Heart right ventricle (tissue), 16 donors: ENCODE measurements around the gene TBX15. TPM values are rescaled to one million over a fixed set of nuclear protein-coding genes. Genes with fewer than 3 reads are reported as not detected.
A peak's percentile ranks its signal among the peaks of the same experiment; 100 is the strongest.

ENCODE experiments used
- ATAC-seq, 8 donors: fragments of 200-7000 bp; cut with Tn5 transposase; one replicate each; pipeline ENCODE4 v1.9.1; 2020; ENCODE audit warnings: mild to moderate bottlenecking in 8 of 8, moderate library complexity in 8 of 8, moderate number of reproducible peaks in 1 of 8
- DNase-seq, 2 donors: peaks; one replicate each; pipeline ENCODE4 v3.0.0-alpha.2; 2020
- H3K27ac ChIP-seq, 10 donors: fragments of 200-600 bp; sonication (generic) in 2 of 10; one replicate each; pipeline versions ENCODE4 v1.5.0 to v1.8.0; 2020 to 2022; ENCODE audit warnings: mild to moderate bottlenecking in 3 of 10
- H3K27me3 ChIP-seq, 7 donors: fragments of 200-600 bp; one replicate each; pipeline ENCODE4 v1.8.0; 2021 to 2022; ENCODE audit warnings: mild to moderate bottlenecking in 2 of 7
- H3K36me3 ChIP-seq, 9 donors: fragments of 200-600 bp; sonication (generic) in 1 of 9; one replicate each; pipeline versions ENCODE4 v1.5.0 to v1.8.0; 2020 to 2022; ENCODE audit warnings: mild to moderate bottlenecking in 2 of 9
- H3K4me1 ChIP-seq, 9 donors: fragments of 200-600 bp; sonication (generic) in 1 of 9; one replicate each; pipeline versions ENCODE4 v1.5.0 to v1.8.0; 2020 to 2022; ENCODE audit warnings: mild to moderate bottlenecking in 4 of 9
- H3K4me3 ChIP-seq, 10 donors: fragments of 200-600 bp; sonication (generic) in 2 of 10; one replicate each; pipeline versions ENCODE4 v1.5.0 to v1.8.0; 2020 to 2022; ENCODE audit warnings: mild to moderate bottlenecking in 7 of 10, moderate library complexity in 2 of 10
- H3K9me3 ChIP-seq, 11 donors: fragments of 200-600 bp in 10 of 11; sonication (generic) in 2 of 11; one replicate each; pipeline versions ENCODE4 v1.5.0 to v1.8.0; 2013 to 2022; ENCODE audit warnings: mild to moderate bottlenecking in 2 of 11, control low read depth in 1 of 11, moderate library complexity in 1 of 11
- WGBS, 2 donors: extraction: QIAGEN DNeasy Blood & Tissue Kit; methylation state at CpG; one replicate each; pipeline ENCODE4 v1.1.7; 2013; ENCODE audit warnings: inconsistent platforms in 1 of 2; 5-methylcytosine and 5-hydroxymethylcytosine counted together
- intact Hi-C, 10 donors: fragments of 100-400 bp; cut with DNase I; formaldehyde crosslinking; loops; one replicate each; pipeline versions ENCODE4 v1.11.1 to v1.14.2; 2022
- polyA plus RNA-seq, 2 donors: library from polyadenylated mRNA; stranded (reverse); fragments of 200-250 nt; gene quantifications; one replicate each; pipeline ENCODE4 v1.2.3, GENCODE V29; 2013
- total RNA-seq, 10 donors: library from RNA; stranded (reverse); fragmentation: NEBNext Ultra II Directional in 3 of 10; extraction: Animal tissue kit (Norgen Biotek cat#: 25700) in 3 of 10; gene quantifications; one replicate each; pipeline versions ENCODE4 v1.2.1 to v1.2.4, GENCODE V29; 2021 to 2023
- TF ChIP-seq, protein P1 (sequence below), 9 donors: fragments of 200-600 bp; sonication (generic) in 2 of 9; IDR thresholded peaks; one replicate each; pipeline versions ENCODE4 v1.5.0 to v1.8.0; 2021 to 2022; ENCODE audit warnings: antibody characterized with exemption in 9 of 9, mild to moderate bottlenecking in 5 of 9, moderate library complexity in 1 of 9
- donor health status: Arrhythmogenic right ventricular cardiomyopathy.
- donor health status: ischemic (EF 13 %, LVEDD 7.1; RV severe dilation, severe dysfunction).
- donor health status: healthy with polysubstance abuse.
- donor health status: DM: no; HTN: yes; CAD: no.
- donor health status: DM: no; HTN: no; CAD: no.
- donor health status: ischemic (EF 25% LVEDD 6.9; RV normal size, moderate dysfunction).
- donor health status: ischemic (EF 25% LVEDD 5.7; RV mildly dilated, moderate dysfunction).
- donor health status: healthy.
- donor health status: DM: yes; HTN: yes; CAD: no.
- donor health status: Ischemic cardiomyopathy.
- donor health status: ischemic (EF 35%, LVEDD 5.7; RV mildly dilated, moderate dysfunction).
- donor health status: nonischemic (EF 11% LVEDD 7.7; RV severe dilation, severe dysfunction).
- donor health status: DM: yes; HTN: yes; CAD: no.
- donor health status: PGD.
- donor health status: ischemic (EF 29% LVEDD 5.4; RV normal size, mild dysfunction).
- donor health status: nonischemic (EF 23%, LVEDD 6.1; RV moderate dilation, normal function).

Gene TBX15
- total and polyA plus RNA-seq, 12 donors, result 0.18 to 1.1 (median 0.47) TPM

GRCh38 chr1:119011116-119011515, 23.0 kb upstream of the TBX15 start:
- Histone ChIP-seq H3K36me3 (no peaks in the 10 kb centered on the region), H3K27ac (no peak overlapping the region), H3K4me3 (no peak overlapping the region), H3K4me1 (peaks cover 10 to 32% (median 19%) of the 10 kb centered on the region in 9 donors), H3K9me3 (no peaks in the 10 kb centered on the region), H3K27me3 (peaks cover 18 to 53% (median 39%) of the 10 kb centered on the region in 7 donors)
- WGBS, 2 donors, result 93 to 99% methylated on average over 2 of the region's 2 CpGs
- TF ChIP-seq, protein P1, sequence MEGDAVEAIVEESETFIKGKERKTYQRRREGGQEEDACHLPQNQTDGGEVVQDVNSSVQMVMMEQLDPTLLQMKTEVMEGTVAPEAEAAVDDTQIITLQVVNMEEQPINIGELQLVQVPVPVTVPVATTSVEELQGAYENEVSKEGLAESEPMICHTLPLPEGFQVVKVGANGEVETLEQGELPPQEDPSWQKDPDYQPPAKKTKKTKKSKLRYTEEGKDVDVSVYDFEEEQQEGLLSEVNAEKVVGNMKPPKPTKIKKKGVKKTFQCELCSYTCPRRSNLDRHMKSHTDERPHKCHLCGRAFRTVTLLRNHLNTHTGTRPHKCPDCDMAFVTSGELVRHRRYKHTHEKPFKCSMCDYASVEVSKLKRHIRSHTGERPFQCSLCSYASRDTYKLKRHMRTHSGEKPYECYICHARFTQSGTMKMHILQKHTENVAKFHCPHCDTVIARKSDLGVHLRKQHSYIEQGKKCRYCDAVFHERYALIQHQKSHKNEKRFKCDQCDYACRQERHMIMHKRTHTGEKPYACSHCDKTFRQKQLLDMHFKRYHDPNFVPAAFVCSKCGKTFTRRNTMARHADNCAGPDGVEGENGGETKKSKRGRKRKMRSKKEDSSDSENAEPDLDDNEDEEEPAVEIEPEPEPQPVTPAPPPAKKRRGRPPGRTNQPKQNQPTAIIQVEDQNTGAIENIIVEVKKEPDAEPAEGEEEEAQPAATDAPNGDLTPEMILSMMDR (IDR thresholded peaks at IDR 0.05), result no peak
- intact Hi-C loops, result no loop called here
- no peak for DNase-seq
- ATAC-seq, result no peak

DNA sequence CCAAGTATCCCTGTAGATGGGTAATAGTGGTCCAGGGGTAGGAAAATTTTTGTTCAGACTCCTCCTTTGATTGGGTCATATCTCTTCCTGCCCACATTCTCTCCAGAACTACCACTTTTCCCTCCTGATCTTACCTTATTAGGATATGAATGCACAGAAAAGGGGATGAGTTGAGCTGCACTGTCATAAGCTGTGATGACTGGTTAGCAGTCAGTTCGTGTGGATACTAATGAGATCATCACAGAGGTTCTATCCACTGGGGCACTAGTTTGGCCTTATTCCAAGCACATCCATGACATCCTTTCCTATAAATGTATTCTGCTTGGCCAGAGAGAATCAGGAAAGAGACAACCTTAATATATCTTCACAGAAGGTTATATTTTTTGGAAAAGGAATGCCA, 22.1 kb upstream of the TBX15 start:
- peaks cover 23 to 62% (median 48%) of the 10 kb centered on the region in 7 donors for H3K27me3 ChIP-seq
- H3K4me3 ChIP-seq, result no peak overlapping the region
- no peaks in the 10 kb centered on the region for H3K9me3 ChIP-seq
- TF ChIP-seq, protein P1 (IDR thresholded peaks at IDR 0.05), result no peak
- H3K4me1 ChIP-seq, result peaks cover 10 to 32% (median 19%) of the 10 kb centered on the region in 9 donors
- DNase-seq, result no peak
- no peak overlapping the region for H3K27ac ChIP-seq
- intact Hi-C loops, result no loop called here
- 74 to 75% methylated on average over 1 of the region's 1 CpG for WGBS, 2 donors
- no peaks in the 10 kb centered on the region for H3K36me3 ChIP-seq
- ATAC-seq, result no peak

- 19 to 20% methylated on average over 2 of the region's 2 CpGs for WGBS, 2 donors
- TF ChIP-seq, protein P1 (IDR thresholded peaks at IDR 0.05), result no peak
- intact Hi-C loops, result loop anchor here in 9 of 10 donors (2.0 to 10.0 kb wide), 7 partner anchors 704 to 862 kb away; no protein-coding TSS in a partner anchor
Observed at GRCh38 chr1:119009312-119009655, 21.1 kb upstream of the TBX15 start.

GRCh38 chr1:119008483-119009311, 20.6 kb upstream of the TBX15 start:
- ATAC-seq (peak in 7 of 8 donors; percentile 53 to 85 (median 72)), DNase-seq (peak in 1 of 2 donors; percentile 36)
- TF ChIP-seq, protein P1 (IDR thresholded peaks at IDR 0.05), result peak; percentile 26 to 74 (median 65)
- H3K4me1 ChIP-seq, result peaks cover 10 to 32% (median 19%) of the 10 kb centered on the region in 9 donors
- peak overlapping the region; percentile 7 to 39 (median 32) for H3K4me3 ChIP-seq
- no peaks in the 10 kb centered on the region for H3K9me3 ChIP-seq
- H3K27ac ChIP-seq, result no peak overlapping the region
- peaks cover 23 to 77% (median 63%) of the 10 kb centered on the region in 7 donors for H3K27me3 ChIP-seq
- H3K36me3 ChIP-seq, result no peaks in the 10 kb centered on the region
- intact Hi-C loops, result loop anchor here in 9 of 10 donors (1.0 to 10.0 kb wide), 8 partner anchors 704 to 861 kb away; no protein-coding TSS in a partner anchor
- WGBS, 2 donors, result 5 to 6% methylated on average over 22 of the region's 22 CpGs

More at GRCh38 chr1:119009312-119009655, 21.1 kb upstream of the TBX15 start:
- Histone ChIP-seq H3K4me1 (peaks cover 10 to 32% (median 19%) of the 10 kb centered on the region in 9 donors), H3K27ac (no peak overlapping the region), H3K4me3 (peak overlapping the region in 1 of 10 donors; percentile 38), H3K27me3 (peaks cover 23 to 71% (median 57%) of the 10 kb centered on the region in 7 donors), H3K36me3 (no peaks in the 10 kb centered on the region), H3K9me3 (no peaks in the 10 kb centered on the region)
- DNase-seq (no peak), ATAC-seq (no peak)
